SU-DHL-6 (cell line): Measurements from ENCODE around the gene SHROOM4.

Experiments used
- H2AFZ ChIP-seq: fragments of 200-600 bp; sonication (generic); 2 replicates; pipeline ENCODE4 v1.6.1; 2014; ENCODE audit warnings: low read depth, mild to moderate bottlenecking, moderate library complexity, mixed read lengths, antibody characterized with exemption, low read length; ENCODE audit not compliant: severe bottlenecking
- H3F3A ChIP-seq: fragments of 200-600 bp; shearing (Covaris generic); 2 replicates; pipeline ENCODE4 v1.6.0; 2016; ENCODE audit warnings: antibody characterized with exemption, mild to moderate bottlenecking; ENCODE audit not compliant: insufficient read depth
- H3K27ac ChIP-seq: fragments of 200-600 bp; sonication (generic); 2 replicates; pipeline ENCODE4 v1.5.1; 2016; ENCODE audit warnings: low read depth, mild to moderate bottlenecking, low read length, moderate library complexity, mixed read lengths
- H3K27me3 ChIP-seq: fragments of 200-600 bp; sonication (generic), shearing (Covaris generic); 2 replicates; pipeline ENCODE4 v1.6.0; 2014; ENCODE audit warnings: mild to moderate bottlenecking, low read length
- H3K36me3 ChIP-seq: fragments of 200-600 bp; sonication (generic); 2 replicates; pipeline ENCODE4 v1.6.1; 2014; ENCODE audit warnings: mild to moderate bottlenecking, low read length, mixed read lengths
- H3K4me2 ChIP-seq: fragments of 300-600, 200-600 bp; shearing (Covaris generic), sonication (generic); 2 replicates; pipeline ENCODE4 v1.6.0; 2014; ENCODE audit warnings: low read length, low read depth, mild to moderate bottlenecking; ENCODE audit not compliant: poor library complexity, severe bottlenecking
- H3K4me3 ChIP-seq: fragments of 200-600 bp; sonication (generic); 2 replicates; pipeline ENCODE4 v1.5.1; 2014; ENCODE audit warnings: antibody characterized with exemption, low read length, mild to moderate bottlenecking, mixed read lengths; ENCODE audit not compliant: insufficient read depth, poor library complexity, severe bottlenecking
- H3K79me2 ChIP-seq: fragments of 200-600 bp; sonication (generic); 2 replicates; pipeline ENCODE4 v1.6.1; 2014; ENCODE audit warnings: mild to moderate bottlenecking, low read length, moderate library complexity; ENCODE audit not compliant: insufficient read depth
- H3K9ac ChIP-seq: fragments of 200-600 bp; sonication (generic); 2 replicates; pipeline ENCODE4 v1.7.0; 2014; ENCODE audit warnings: mild to moderate bottlenecking, low read length
- H3K9me2 ChIP-seq: fragments of 200-600 bp; sonication (generic); replicated peaks from 2 replicates; pipeline ENCODE4 v1.6.1; 2014; ENCODE audit warnings: low read length; ENCODE audit not compliant: insufficient read depth
- H3K9me3 ChIP-seq: fragments of 200-600 bp; sonication (generic); 2 replicates; pipeline ENCODE4 v1.6.1; 2014; ENCODE audit warnings: low read length, mixed read lengths; ENCODE audit not compliant: insufficient read depth
- H4K20me1 ChIP-seq: fragments of 200-600 bp; sonication (generic); 2 replicates; pipeline ENCODE4 v1.6.1; 2014; ENCODE audit warnings: low read depth, mild to moderate bottlenecking, antibody characterized with exemption, low read length, moderate library complexity, mixed read lengths
- EZH2phosphoT487 ChIP-seq: fragments of 200-600 bp; sonication (generic), shearing (Covaris generic); conservative IDR thresholded peaks from 2 replicates; pipeline ENCODE4 v1.6.1; 2018; ENCODE audit warnings: mild to moderate bottlenecking, antibody characterized with exemption, low read length, moderate library complexity, mixed read lengths
- TF ChIP-seq, protein P1 (sequence below): fragments of 200-600 bp; sonication (generic); IDR thresholded peaks from one replicate; pipeline ENCODE4 v1.5.1; 2017; ENCODE audit warnings: antibody characterized with exemption, mild to moderate bottlenecking, low read length, moderate library complexity; ENCODE audit not compliant: insufficient read depth, poor library complexity, severe bottlenecking

SHROOM4 gene

DNA sequence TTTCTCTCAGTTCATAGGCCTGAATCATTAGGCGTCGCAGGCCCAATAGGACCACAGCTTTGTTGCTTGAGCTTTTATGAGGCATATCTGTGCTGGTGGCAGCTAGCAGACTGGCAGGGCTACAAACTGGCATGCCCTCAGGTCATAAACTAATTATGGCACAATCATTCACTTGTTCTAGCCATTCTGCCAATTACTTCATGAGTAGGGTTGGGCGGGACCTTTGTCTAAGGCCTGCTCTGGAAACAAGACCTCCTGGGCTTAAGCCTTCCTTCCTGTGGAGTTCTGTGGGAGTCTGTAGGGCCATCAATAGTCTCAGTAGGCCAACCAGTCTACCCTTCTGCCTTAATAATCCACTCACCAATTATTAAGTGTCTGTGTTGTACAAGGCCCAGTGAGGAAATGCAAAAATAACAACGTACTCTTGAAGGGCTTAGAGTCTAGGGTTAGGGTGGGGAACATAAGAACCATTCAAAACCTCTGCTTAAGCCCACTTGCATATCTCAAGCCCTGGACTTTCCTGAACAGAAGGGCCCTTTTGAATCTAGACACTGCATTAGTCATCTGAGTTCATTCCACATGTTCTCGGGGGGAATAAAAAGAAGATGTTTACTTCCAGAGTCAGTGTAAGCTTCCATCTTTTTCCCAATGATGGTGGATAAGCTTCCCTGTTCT, 44.5 kb downstream of the SHROOM4 start:
- no peaks in the 10 kb centered on the region for H3K9me2 ChIP-seq
- no peaks in the 10 kb centered on the region for H4K20me1 ChIP-seq
- no peaks in the 10 kb centered on the region for H3F3A ChIP-seq
- no peak overlapping the region for H3K4me2 ChIP-seq
- H3K9ac ChIP-seq: no peak overlapping the region
- H3K4me3 ChIP-seq: no peak overlapping the region
- H2AFZ ChIP-seq: no peak overlapping the region
- TF ChIP-seq EZH2phosphoT487: no peak
- TF ChIP-seq, protein P1, sequence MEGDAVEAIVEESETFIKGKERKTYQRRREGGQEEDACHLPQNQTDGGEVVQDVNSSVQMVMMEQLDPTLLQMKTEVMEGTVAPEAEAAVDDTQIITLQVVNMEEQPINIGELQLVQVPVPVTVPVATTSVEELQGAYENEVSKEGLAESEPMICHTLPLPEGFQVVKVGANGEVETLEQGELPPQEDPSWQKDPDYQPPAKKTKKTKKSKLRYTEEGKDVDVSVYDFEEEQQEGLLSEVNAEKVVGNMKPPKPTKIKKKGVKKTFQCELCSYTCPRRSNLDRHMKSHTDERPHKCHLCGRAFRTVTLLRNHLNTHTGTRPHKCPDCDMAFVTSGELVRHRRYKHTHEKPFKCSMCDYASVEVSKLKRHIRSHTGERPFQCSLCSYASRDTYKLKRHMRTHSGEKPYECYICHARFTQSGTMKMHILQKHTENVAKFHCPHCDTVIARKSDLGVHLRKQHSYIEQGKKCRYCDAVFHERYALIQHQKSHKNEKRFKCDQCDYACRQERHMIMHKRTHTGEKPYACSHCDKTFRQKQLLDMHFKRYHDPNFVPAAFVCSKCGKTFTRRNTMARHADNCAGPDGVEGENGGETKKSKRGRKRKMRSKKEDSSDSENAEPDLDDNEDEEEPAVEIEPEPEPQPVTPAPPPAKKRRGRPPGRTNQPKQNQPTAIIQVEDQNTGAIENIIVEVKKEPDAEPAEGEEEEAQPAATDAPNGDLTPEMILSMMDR: no peak
- H3K36me3 ChIP-seq: no peaks in the 10 kb centered on the region
- no peaks in the 10 kb centered on the region for H3K27me3 ChIP-seq
- H3K79me2 ChIP-seq: no peaks in the 10 kb centered on the region
- no peak overlapping the region for H3K27ac ChIP-seq
- H3K9me3 ChIP-seq: no peaks in the 10 kb centered on the region

DNA sequence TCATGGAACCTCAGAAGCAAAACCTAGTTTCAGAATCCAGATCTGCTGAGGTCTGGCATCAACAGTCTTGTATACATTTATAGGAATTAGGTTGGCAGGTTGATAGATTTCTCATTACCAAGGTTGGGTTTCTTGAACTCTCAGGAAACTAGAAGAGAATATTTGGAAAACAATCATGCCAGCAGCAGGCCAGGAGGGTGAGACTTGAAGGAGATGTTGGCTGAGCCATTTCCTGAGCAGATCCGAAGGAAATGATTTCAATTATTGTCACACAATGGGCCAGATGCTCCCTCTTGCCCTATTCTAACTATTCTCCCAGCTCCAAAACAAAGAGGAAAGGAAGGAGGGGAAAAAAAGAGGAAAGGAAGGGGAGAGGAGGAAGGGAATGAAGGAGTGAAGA, 45.2 kb downstream of the SHROOM4 start:
- Histone ChIP-seq H3K9me2 (no peaks in the 10 kb centered on the region), H3K27me3 (no peaks in the 10 kb centered on the region), H2AFZ (no peak overlapping the region), H3K9ac (no peak overlapping the region), H4K20me1 (no peaks in the 10 kb centered on the region), H3K9me3 (no peaks in the 10 kb centered on the region), H3K79me2 (no peaks in the 10 kb centered on the region), H3K27ac (no peak overlapping the region), H3K4me3 (no peak overlapping the region), H3K4me2 (no peak overlapping the region), H3K36me3 (no peaks in the 10 kb centered on the region), H3F3A (no peaks in the 10 kb centered on the region)
- TF ChIP-seq, protein P1: no peak
- no peak for TF ChIP-seq EZH2phosphoT487

DNA sequence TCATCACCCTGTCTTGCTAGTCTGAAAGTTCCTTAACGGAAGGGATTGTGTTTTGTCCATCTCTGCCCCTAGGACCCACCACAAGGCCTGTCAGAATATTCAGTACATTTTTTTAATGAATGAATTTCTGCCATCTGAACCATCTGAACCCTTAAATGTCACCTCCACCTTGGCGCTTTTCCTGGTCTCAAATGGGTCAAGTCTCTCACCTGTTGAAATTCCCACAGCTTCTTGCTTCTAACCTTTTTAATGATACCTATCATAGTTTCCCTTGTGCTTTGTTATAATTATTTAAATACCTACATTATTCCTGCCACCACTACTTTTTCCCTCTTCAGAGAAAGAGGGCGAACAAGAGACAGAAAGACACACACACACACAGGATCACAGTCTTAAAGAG, 48.0 kb downstream of the SHROOM4 start:
- H3K79me2 ChIP-seq: no peaks in the 10 kb centered on the region
- H3K9me2 ChIP-seq: no peaks in the 10 kb centered on the region
- no peaks in the 10 kb centered on the region for H4K20me1 ChIP-seq
- H3K4me3 ChIP-seq: no peak overlapping the region
- H3K4me2 ChIP-seq: no peak overlapping the region
- no peaks in the 10 kb centered on the region for H3K27me3 ChIP-seq
- H3K27ac ChIP-seq: no peak overlapping the region
- no peak for TF ChIP-seq EZH2phosphoT487
- TF ChIP-seq, protein P1: no peak
- no peaks in the 10 kb centered on the region for H3K36me3 ChIP-seq
- H3F3A ChIP-seq: no peaks in the 10 kb centered on the region
- H3K9ac ChIP-seq: no peak overlapping the region
- H2AFZ ChIP-seq: no peak overlapping the region
- no peaks in the 10 kb centered on the region for H3K9me3 ChIP-seq
